Neural cell (in vitro differentiated cells): Measurements from ENCODE around the gene STX8.

Experiments
- EZH2 ChIP-seq: fragments of 200-600, 300-800 bp; shearing (Covaris generic), sonication (generic); IDR thresholded peaks from 2 replicates; pipeline ENCODE4 v1.6.1; 2014; ENCODE audit warnings: antibody characterized with exemption, low read length, borderline replicate concordance, mild to moderate bottlenecking; ENCODE audit not compliant: insufficient read depth, poor library complexity, severe bottlenecking
- RAD21 ChIP-seq: fragments of 450-650 bp; conservative IDR thresholded peaks from 2 replicates; pipeline ENCODE4 v1.6.1; 2014; ENCODE audit warnings: antibody characterized with exemption, mild to moderate bottlenecking, moderate library complexity
- TF ChIP-seq, protein P1 (sequence below): fragments of 450-650 bp; IDR thresholded peaks from 2 replicates; pipeline ENCODE4 v1.5.1; 2014; ENCODE audit warnings: antibody characterized with exemption, mild to moderate bottlenecking, moderate library complexity; ENCODE audit not compliant: poor library complexity, severe bottlenecking

DNA sequence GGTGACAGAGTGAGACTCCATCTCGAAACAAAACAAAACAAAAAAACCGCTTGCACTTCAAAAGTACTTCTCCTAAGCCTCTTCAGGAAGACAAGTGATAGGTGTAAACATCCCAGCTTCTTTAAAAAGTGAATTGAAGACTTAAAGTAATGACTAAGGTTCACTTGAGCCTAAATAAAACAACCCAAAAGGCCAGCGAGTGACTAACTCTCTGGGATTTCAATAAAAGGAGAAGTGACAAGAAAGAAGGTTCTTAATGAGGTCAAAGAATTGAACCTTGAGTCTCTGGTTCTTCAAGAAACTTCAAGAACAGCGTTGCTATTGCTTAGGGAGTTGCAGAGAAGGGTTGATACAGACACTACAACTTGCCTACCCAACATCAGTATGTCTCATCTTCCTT lies 42.2 kb downstream of the STX8 start:
- no peak for TF ChIP-seq EZH2
- TF ChIP-seq, protein P1, sequence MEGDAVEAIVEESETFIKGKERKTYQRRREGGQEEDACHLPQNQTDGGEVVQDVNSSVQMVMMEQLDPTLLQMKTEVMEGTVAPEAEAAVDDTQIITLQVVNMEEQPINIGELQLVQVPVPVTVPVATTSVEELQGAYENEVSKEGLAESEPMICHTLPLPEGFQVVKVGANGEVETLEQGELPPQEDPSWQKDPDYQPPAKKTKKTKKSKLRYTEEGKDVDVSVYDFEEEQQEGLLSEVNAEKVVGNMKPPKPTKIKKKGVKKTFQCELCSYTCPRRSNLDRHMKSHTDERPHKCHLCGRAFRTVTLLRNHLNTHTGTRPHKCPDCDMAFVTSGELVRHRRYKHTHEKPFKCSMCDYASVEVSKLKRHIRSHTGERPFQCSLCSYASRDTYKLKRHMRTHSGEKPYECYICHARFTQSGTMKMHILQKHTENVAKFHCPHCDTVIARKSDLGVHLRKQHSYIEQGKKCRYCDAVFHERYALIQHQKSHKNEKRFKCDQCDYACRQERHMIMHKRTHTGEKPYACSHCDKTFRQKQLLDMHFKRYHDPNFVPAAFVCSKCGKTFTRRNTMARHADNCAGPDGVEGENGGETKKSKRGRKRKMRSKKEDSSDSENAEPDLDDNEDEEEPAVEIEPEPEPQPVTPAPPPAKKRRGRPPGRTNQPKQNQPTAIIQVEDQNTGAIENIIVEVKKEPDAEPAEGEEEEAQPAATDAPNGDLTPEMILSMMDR: no peak
- TF ChIP-seq RAD21: no peak
